Heart left ventricle (tissue), 16 donors: ENCODE results near the gene RACK1. TPM values are rescaled to one million over a fixed set of nuclear protein-coding genes. Genes with fewer than 3 reads are reported as not detected.

Source experiments
- ATAC-seq, 4 donors: fragments of 200-7000 bp; cut with Tn5 transposase; one replicate each; pipeline ENCODE4 v1.9.1; 2020 to 2022; ENCODE audit warnings: moderate library complexity in 4 of 4, mild to moderate bottlenecking in 3 of 4, moderate number of reproducible peaks in 1 of 4
- DNase-seq, 5 donors: peaks; one replicate each; pipeline ENCODE4 v3.0.0-alpha.2; 2020
- H3K27ac ChIP-seq, 12 donors: fragments of 200-600 bp; sonication (generic) in 4 of 12; one replicate each; pipeline versions ENCODE4 v1.5.0 to v1.8.0; 2016 to 2022; ENCODE audit warnings: mild to moderate bottlenecking in 2 of 12
- H3K27me3 ChIP-seq, 9 donors: fragments of 200-600 bp; sonication (generic) in 2 of 9; one replicate each; pipeline versions ENCODE4 v1.5.1 to v1.8.0; 2016 to 2022; ENCODE audit warnings: mild to moderate bottlenecking in 3 of 9
- H3K36me3 ChIP-seq, 9 donors: fragments of 200-600 bp; sonication (generic) in 2 of 9; one replicate each; pipeline versions ENCODE4 v1.5.0 to v1.8.0; 2018 to 2022; ENCODE audit warnings: mild to moderate bottlenecking in 2 of 9
- H3K4me1 ChIP-seq, 12 donors: fragments of 200-600 bp; sonication (generic) in 4 of 12; one replicate each; pipeline versions ENCODE4 v1.5.0 to v1.8.0; 2016 to 2022; ENCODE audit warnings: mild to moderate bottlenecking in 3 of 12
- H3K4me3 ChIP-seq, 12 donors: fragments of 200-600 bp; sonication (generic) in 4 of 12; one replicate each; pipeline versions ENCODE4 v1.5.0 to v1.8.0; 2017 to 2022; ENCODE audit warnings: mild to moderate bottlenecking in 9 of 12, moderate library complexity in 4 of 12
- H3K9me3 ChIP-seq, 12 donors: fragments of 200-600 bp; sonication (generic) in 4 of 12; one replicate each; pipeline versions ENCODE4 v1.5.0 to v1.8.0; 2016 to 2022; ENCODE audit warnings: mild to moderate bottlenecking in 1 of 12
- POLR2A ChIP-seq, 2 donors: fragments of 450-650 bp; IDR thresholded peaks; one replicate each; pipeline ENCODE4 v1.6.1; 2017; ENCODE audit warnings: antibody characterized with exemption in 2 of 2, mild to moderate bottlenecking in 2 of 2, moderate library complexity in 2 of 2
- WGBS, 4 donors: extraction: QIAGEN DNeasy Blood & Tissue Kit in 2 of 4; methylation state at CpG; one replicate each; pipeline versions ENCODE4 v1.1.5 to v1.1.7; 2013 to 2018; 5-methylcytosine and 5-hydroxymethylcytosine counted together
- intact Hi-C, 10 donors: fragments of 100-400 bp; cut with DNase I; formaldehyde crosslinking; loops; one replicate each; pipeline versions ENCODE4 v1.11.1 to v1.14.2; 2022
- polyA plus RNA-seq, 2 donors: library from polyadenylated mRNA; stranded (reverse); fragments of 200-250 nt; gene quantifications; one replicate each; pipeline ENCODE4 v1.2.3, GENCODE V29; 2013
- total RNA-seq, 9 donors: library from RNA; depleted of rRNA in 2 of 9; stranded (reverse); fragments of >200 nt in 2 of 9; fragmentation: NEBNext Ultra II Directional in 3 of 9; extraction: Animal tissue kit (Norgen Biotek cat#: 25700) in 3 of 9; gene quantifications; one replicate each; pipeline versions ENCODE4 v1.1.0 to v1.2.4, GENCODE V29; 2016 to 2023
- TF ChIP-seq, protein P1 (sequence below), 12 donors: fragments of 200-600 bp; sonication (generic) in 4 of 12; IDR thresholded peaks; one replicate each; pipeline versions ENCODE4 v1.5.0 to v1.8.0; 2018 to 2022; ENCODE audit warnings: antibody characterized with exemption in 12 of 12, mild to moderate bottlenecking in 5 of 12
- donor health status: ischemic (EF 13 %, LVEDD 7.1; RV severe dilation, severe dysfunction).
- donor health status: healthy with polysubstance abuse.
- donor health status: DM: no; HTN: yes; CAD: no.
- donor health status: DM: no; HTN: no; CAD: no.
- donor health status: ischemic (EF 25% LVEDD 6.9; RV normal size, moderate dysfunction).
- donor health status: ischemic (EF 25% LVEDD 5.7; RV mildly dilated, moderate dysfunction).
- donor health status: healthy.
- donor health status: DM: yes; HTN: yes; CAD: no.
- donor health status: ischemic (EF 35%, LVEDD 5.7; RV mildly dilated, moderate dysfunction).
- donor health status: nonischemic (EF 11% LVEDD 7.7; RV severe dilation, severe dysfunction).
- donor health status: DM: yes; HTN: yes; CAD: no.
- donor health status: PGD.
- donor health status: ischemic (EF 29% LVEDD 5.4; RV normal size, mild dysfunction).
- donor health status: nonischemic (EF 23%, LVEDD 6.1; RV moderate dilation, normal function).

Gene RACK1
- total and polyA plus RNA-seq, 11 donors, result 560 to 2,287 (median 862) TPM

DNA sequence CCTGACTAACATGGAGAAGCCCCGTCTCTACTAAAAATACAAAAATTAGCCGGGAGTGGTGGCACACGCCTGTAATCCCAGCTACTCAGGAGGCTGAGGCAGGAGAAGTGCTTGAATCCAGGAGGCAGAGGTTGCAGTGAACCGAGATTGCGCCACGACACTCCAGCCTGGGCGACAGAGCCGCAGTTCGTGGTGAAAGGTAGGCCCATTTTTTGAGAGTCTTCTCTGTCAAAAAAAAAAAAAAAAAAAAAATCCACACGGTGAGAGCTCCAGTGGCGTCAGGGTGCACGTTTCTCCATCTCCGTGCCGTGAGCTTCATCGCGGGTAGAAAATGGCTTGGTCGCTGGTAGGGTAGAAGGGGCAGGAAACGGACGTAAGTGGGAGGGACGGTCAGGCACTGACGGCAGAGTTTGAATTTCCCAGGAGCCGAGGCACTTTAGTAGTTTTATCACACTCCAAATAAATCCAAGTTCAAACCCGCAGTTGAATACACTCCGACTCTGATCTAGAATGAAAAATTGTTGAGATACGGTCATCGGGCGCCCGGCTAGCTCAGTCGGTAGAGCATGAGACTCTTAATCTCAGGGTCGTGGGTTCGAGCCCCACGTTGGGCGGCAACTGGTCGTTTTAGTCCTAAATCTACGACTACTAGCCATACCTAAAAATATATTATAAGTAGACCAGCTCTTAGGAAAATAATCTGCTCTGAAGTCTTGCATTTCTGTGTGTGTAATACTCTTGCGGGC lies 36.3 kb downstream of the RACK1 start:
- 0 to 1% (median 1%) methylated on average over 36 of the region's 36 CpGs for WGBS, 4 donors
- no peaks in the 10 kb centered on the region for H3K36me3 ChIP-seq
- ATAC-seq (peak; percentile 36 to 70 (median 50)), DNase-seq (peak; percentile 62 to 88 (median 79))
- H3K9me3 ChIP-seq, result no peaks in the 10 kb centered on the region
- peaks cover 0 to 3% (median 0%) of the 10 kb centered on the region in 9 donors for H3K27me3 ChIP-seq
- peak overlapping the region; percentile 30 to 90 (median 82) for H3K27ac ChIP-seq
- TF ChIP-seq, protein P1, sequence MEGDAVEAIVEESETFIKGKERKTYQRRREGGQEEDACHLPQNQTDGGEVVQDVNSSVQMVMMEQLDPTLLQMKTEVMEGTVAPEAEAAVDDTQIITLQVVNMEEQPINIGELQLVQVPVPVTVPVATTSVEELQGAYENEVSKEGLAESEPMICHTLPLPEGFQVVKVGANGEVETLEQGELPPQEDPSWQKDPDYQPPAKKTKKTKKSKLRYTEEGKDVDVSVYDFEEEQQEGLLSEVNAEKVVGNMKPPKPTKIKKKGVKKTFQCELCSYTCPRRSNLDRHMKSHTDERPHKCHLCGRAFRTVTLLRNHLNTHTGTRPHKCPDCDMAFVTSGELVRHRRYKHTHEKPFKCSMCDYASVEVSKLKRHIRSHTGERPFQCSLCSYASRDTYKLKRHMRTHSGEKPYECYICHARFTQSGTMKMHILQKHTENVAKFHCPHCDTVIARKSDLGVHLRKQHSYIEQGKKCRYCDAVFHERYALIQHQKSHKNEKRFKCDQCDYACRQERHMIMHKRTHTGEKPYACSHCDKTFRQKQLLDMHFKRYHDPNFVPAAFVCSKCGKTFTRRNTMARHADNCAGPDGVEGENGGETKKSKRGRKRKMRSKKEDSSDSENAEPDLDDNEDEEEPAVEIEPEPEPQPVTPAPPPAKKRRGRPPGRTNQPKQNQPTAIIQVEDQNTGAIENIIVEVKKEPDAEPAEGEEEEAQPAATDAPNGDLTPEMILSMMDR (IDR thresholded peaks at IDR 0.05), result no peak
- TF ChIP-seq POLR2A (IDR thresholded peaks at IDR 0.05), result no peak
- intact Hi-C loops, result loop anchor here in 7 of 10 donors (1.0 to 5.0 kb wide), 6 partner anchors 11 to 35 kb away; partner anchors contain the start of genes TRIM41 (in 3 of the 7) and RACK1 (in 1 of the 7)
- H3K4me3 ChIP-seq, result peak overlapping the region; percentile 35 to 77 (median 68)
- H3K4me1 ChIP-seq, result peaks cover 4 to 46% (median 22%) of the 10 kb centered on the region in 12 donors

DNA sequence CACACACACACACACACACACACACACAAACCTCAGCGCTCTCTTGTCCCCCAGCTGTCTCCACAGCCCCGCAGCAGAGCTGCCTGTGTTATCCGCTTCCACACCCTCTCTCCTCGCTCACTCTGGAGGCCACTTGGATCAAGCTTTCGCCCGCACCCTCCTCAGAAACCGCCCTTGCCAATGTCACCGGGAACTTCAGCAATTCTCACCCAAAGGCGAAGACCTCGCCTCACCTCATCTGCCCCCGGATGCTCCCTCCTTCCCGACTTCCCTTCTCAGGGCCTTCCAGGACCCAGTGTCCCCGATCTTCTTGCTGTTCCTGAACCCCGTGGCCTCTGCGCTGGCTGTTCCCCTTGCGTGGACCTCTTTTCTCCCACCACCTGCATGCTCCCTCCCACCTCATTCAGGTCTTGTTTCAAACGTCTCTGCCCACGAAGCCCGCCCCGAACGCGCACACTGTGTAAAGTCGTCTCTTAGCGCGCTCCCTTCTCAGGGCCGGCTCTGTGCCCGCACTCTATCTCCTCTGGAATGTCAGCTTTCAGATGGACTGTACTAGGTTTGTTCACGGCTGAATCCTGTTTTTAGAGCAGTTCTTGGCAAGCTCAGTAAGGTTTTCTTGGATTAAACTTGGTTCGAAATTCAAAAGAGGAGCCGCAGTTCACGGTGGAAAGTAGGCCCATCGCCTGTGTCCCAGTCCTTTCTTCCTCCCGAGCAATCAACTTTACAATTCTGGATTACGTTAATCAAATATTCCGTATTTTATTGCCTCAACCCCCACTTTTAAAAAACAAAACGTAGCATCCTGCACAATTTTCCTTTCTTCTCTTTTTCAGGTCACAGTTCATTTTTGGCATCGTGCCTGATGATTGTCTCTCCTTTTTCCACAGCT lies 37.7 kb downstream of the RACK1 start:
- WGBS, 4 donors, result 8 to 21% (median 18%) methylated on average over 37 of the region's 37 CpGs
- intact Hi-C loops, result loop anchor here in 9 of 10 donors (1.0 to 5.0 kb wide), 8 partner anchors 13 to 36 kb away; partner anchors contain the start of genes TRIM41 (in 3 of the 9) and RACK1 (in 1 of the 9)
- H3K9me3 ChIP-seq, result no peaks in the 10 kb centered on the region
- peaks cover 4 to 46% (median 16%) of the 10 kb centered on the region in 12 donors for H3K4me1 ChIP-seq
- TF ChIP-seq, protein P1 (IDR thresholded peaks at IDR 0.05), result no peak
- H3K27ac ChIP-seq, result peak overlapping the region; percentile 14 to 90 (median 82)
- DNase-seq (peak in 1 of 5 donors; percentile 40), ATAC-seq (peak in 3 of 4 donors; percentile 10 to 31 (median 18))
- peaks cover 0 to 3% (median 0%) of the 10 kb centered on the region in 9 donors for H3K27me3 ChIP-seq
- peak overlapping the region; percentile 46 to 78 (median 70) for H3K4me3 ChIP-seq
- H3K36me3 ChIP-seq, result no peaks in the 10 kb centered on the region

DNA sequence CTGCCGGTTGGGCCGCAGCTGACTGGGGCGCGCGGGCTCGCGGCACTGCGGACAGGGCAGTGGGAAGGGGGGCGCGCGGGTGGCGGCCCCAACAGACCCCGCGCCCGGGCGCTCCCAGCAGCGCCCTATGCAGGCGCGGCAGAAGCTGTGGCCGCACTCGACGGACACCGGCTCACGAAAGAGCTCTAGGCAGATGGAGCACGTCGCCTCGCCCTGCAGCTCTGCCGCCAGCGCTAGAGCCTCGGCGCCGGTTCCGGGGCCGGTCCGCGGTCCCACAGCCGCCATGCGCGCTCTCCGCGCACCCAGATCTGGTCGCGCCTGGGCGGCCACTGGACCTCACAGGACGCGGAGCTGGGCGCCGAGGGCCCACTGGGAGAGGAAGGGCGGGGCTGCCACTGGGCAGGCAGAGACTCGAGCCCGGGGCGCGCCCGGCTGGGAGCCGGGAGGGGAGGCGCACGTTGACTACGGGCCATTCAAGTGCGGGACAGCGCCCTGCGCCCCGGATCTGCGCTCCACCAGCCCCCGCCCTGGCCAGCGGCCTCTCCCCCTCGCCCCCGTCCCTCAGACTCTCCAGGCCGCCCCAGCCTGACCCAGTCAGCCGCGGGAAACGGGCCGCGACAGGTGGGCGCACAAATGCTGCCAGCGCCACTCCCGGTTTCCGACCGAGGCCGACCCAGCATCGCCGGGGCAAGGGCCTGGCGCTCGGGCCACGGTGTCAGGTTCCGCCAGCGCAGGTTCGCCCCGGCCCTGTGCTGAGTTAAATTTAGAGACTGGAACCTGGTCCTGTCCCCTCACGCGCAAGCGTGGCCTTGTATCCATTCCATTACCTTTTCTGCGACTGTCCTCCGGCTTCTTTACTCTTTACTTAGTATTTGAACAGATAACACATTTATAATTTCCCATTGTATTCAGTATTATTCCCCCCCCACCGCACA lies 38.6 kb downstream of the RACK1 start, which contains the start of gene TRIM7:
TSS of gene TRIM7 (minus strand) at position 371 of the 935 bp plus-strand sequence. CDS start at position 285, 86 bp downstream.
- Histone ChIP-seq H3K4me3 (peak within 1 kb of the TSS; percentile 46 to 78 (median 70)), H3K27ac (peak within 1 kb of the TSS; percentile 14 to 90 (median 82)), H3K9me3 (no peaks in the 10 kb centered on the region), H3K4me1 (peaks cover 4 to 48% (median 16%) of the 10 kb centered on the region in 12 donors), H3K27me3 (peaks cover 0 to 3% (median 0%) of the 10 kb centered on the region in 9 donors), H3K36me3 (no peaks in the 10 kb centered on the region)
- DNase-seq (peak; percentile 64 to 85 (median 72)), ATAC-seq (peak in 3 of 4 donors; percentile 2 to 65 (median 43))
- intact Hi-C loops, result loop anchor here in 1 of 10 donors (5.0 kb wide), 1 partner anchor 37 kb away; the partner anchor contains the start of gene RACK1
- peak in 1 of 2 donors; percentile 49 for TF ChIP-seq POLR2A (IDR thresholded peaks at IDR 0.05)
- TF ChIP-seq, protein P1 (IDR thresholded peaks at IDR 0.05), result no peak
- WGBS, 4 donors, result 1 to 3% (median 2%) methylated on average over 23 to 94 of the region's 94 CpGs
